ENCODE data around the gene RAPGEF6. TPM values are rescaled to one million over a fixed set of nuclear protein-coding genes. Genes with fewer than 3 reads are reported as not detected.

The RAPGEF6 gene
- total and polyA plus RNA-seq, 9 of the 15 experiments (the other 6 are each of a cell fraction or from before 2014, with no cell fraction given) = 2.7 to 23.4 (median 12.7) TPM

GRCh38 chr5:131528682-131529081 lies 106.3 kb downstream of the RAPGEF6 start (continued):
- TF ChIP-seq THAP7 (CRISPR knock-in tag; IDR thresholded peaks at IDR 0.05) = no peak
- no peak for TF ChIP-seq PML (IDR thresholded peaks at IDR 0.05; ENCODE audit: low read length)
- no peak for TF ChIP-seq ZBTB43 (CRISPR knock-in tag; IDR thresholded peaks at IDR 0.05)
- TF ChIP-seq ZNF592 (IDR thresholded peaks at IDR 0.05) = no peak
- TF ChIP-seq FOXK1 (CRISPR knock-in tag; IDR thresholded peaks at IDR 0.05; ENCODE audit: borderline replicate concordance) = no peak
- 0 out of 4 replicates have a peak, but pooled peaks of 1 of the 2 experiments have one; percentile 57 for TF ChIP-seq ZNF318 (IDR thresholded peaks at IDR 0.05; ENCODE audit: borderline replicate concordance in 1 of 2, low read depth in 1 of 2)

Data from K562 (cell line).